ENCODE measurements around the gene GPD2.

GPD2 gene

GRCh38 chr2:156457523-156458517 lies 21.6 kb downstream of the GPD2 start:
- Histone ChIP-seq H3K9me3 (ENCODE audit: control insufficient read depth, insufficient read depth, low read depth, low read length) (no peaks in the 10 kb centered on the region), H3K4me1 (ENCODE audit: control insufficient read depth, insufficient read depth, low read length) (no peaks in the 10 kb centered on the region; the same call in 1 of the 2 replicates), H3K27ac (ENCODE audit: extremely low read depth, low read depth, low read length) (no peak overlapping the region), H3K36me3 (ENCODE audit: control insufficient read depth in 2 of 2, insufficient read depth in 1 of 2, low read length in 2 of 2) (no peaks in the 10 kb centered on the region), H3K4me3 (ENCODE audit: low read depth, low read length) (no peak overlapping the region)
- TF ChIP-seq ZNF366 (tag by site-specific recombination; conservative IDR thresholded peaks at IDR 0.05) (no peak), SALL2 (tag by site-specific recombination; IDR thresholded peaks at IDR 0.05; ENCODE audit: borderline replicate concordance) (no peak), ZNF626 (tag by site-specific recombination; IDR thresholded peaks at IDR 0.05) (no peak), ZBTB8A (tag by site-specific recombination; IDR thresholded peaks at IDR 0.05) (no peak), ZFP69B (tag by site-specific recombination; IDR thresholded peaks at IDR 0.05) (no peak), KLF8 (tag by site-specific recombination; IDR thresholded peaks at IDR 0.05) (no peak), ZNF658 (tag by site-specific recombination; IDR thresholded peaks at IDR 0.05) (no peak), ZNF169 (tag by site-specific recombination; IDR thresholded peaks at IDR 0.05) (no peak), GFI1B (tag by site-specific recombination; IDR thresholded peaks at IDR 0.05) (no peak), ZNF146 (tag by site-specific recombination; IDR thresholded peaks at IDR 0.05) (no peak), CTCF (tag by site-specific recombination; IDR thresholded peaks at IDR 0.05) (no peak), TSHZ1 (tag by site-specific recombination; IDR thresholded peaks at IDR 0.05; ENCODE audit: borderline replicate concordance) (no peak), ZNF677 (tag by site-specific recombination; IDR thresholded peaks at IDR 0.05) (no peak), ZBTB49 (tag by site-specific recombination; IDR thresholded peaks at IDR 0.05; ENCODE audit: low read depth) (no peak)
- ChIA-PET CTCF (interaction anchor here (0.6 kb wide), 2 partner anchors 9 to 32 kb away, joined by 3 read pairs; no protein-coding TSS in a partner anchor), POLR2A (interaction anchor here (0.5 kb wide), 1 partner anchor 39 kb away, joined by 6 read pairs; no protein-coding TSS in a partner anchor)

- TF ChIP-seq ZNF707 (tag by site-specific recombination; IDR thresholded peaks at IDR 0.05) = no peak
- CTCF ChIA-PET = interaction anchor here (0.5 kb wide), 1 partner anchor 286 kb away, joined by 3 read pairs; no protein-coding TSS in a partner anchor
- no peaks in the 10 kb centered on the region; the same call in 1 of the 2 replicates for H3K4me1 ChIP-seq (ENCODE audit: control insufficient read depth, insufficient read depth, low read length)
- no peaks in the 10 kb centered on the region for H3K36me3 ChIP-seq (ENCODE audit: control insufficient read depth in 2 of 2, insufficient read depth in 1 of 2, low read length in 2 of 2)
- no peak overlapping the region for H3K27ac ChIP-seq (ENCODE audit: extremely low read depth, low read depth, low read length)
- no peaks in the 10 kb centered on the region for H3K9me3 ChIP-seq (ENCODE audit: control insufficient read depth, insufficient read depth, low read depth, low read length)
- POLR2A ChIA-PET = no interaction called here
- H3K4me3 ChIP-seq (ENCODE audit: low read depth, low read length) = no peak overlapping the region
Observed at GRCh38 chr2:156459720-156460119, 23.5 kb downstream of the GPD2 start.
